CD4-positive, alpha-beta T cell (primary cell): Measurements from ENCODE around the gene TUBGCP2. TPM values are rescaled to one million over a fixed set of nuclear protein-coding genes. Genes with fewer than 3 reads are reported as not detected.

Source experiments
- ATAC-seq: fragments of 200-7000 bp; cut with Tn5 transposase; one replicate; pipeline ENCODE4 v1.10.0; 2022; ENCODE audit warnings: mild to moderate bottlenecking; ENCODE audit not compliant: poor library complexity
- CTCF ChIA-PET: fragments of 350-600 bp; sonication (Branson Sonifier 250); formaldehyde crosslinking; loops from one replicate; lab custom pipeline; 2021; ENCODE audit warnings: antibody characterized with exemption, inconsistent platforms; lab: Charles Lee
- POLR2A ChIA-PET: fragments of 350-600 bp; sonication (Branson Sonifier 250); formaldehyde crosslinking; loops from one replicate; lab custom pipeline; 2021; ENCODE audit warnings: antibody characterized with exemption, inconsistent platforms; lab: Charles Lee
- DNase-seq, 14 experiments: peaks; one replicate each; pipeline ENCODE4 v3.0.0-alpha.2; 2013 to 2020; ENCODE audit warnings: mixed read lengths in 2 of 14
- H3K27ac ChIP-seq, 2 donors: one replicate each; pipeline versions ENCODE4 v1.5.1 to v1.7.0; 2013; ENCODE audit warnings: low read length in 2 of 2, low read depth in 1 of 2, mild to moderate bottlenecking in 1 of 2
- H3K27me3 ChIP-seq, 2 experiments: 1 replicate in 1 of 2; 2 replicates in 1 of 2; pipeline versions ENCODE4 v1.6.1 to v1.7.0; 2013; ENCODE audit warnings: low read length in 2 of 2, control low read depth in 1 of 2, mild to moderate bottlenecking in 1 of 2, moderate library complexity in 1 of 2; ENCODE audit not compliant: insufficient read depth in 2 of 2, control insufficient read depth in 1 of 2
- H3K36me3 ChIP-seq: one replicate; pipeline ENCODE4 v1.6.1; 2013; ENCODE audit warnings: low read length, control low read depth; ENCODE audit not compliant: insufficient read depth
- H3K4me1 ChIP-seq: one replicate; pipeline ENCODE4 v1.6.1; 2013; ENCODE audit warnings: low read length, control low read depth; ENCODE audit not compliant: insufficient read depth
- H3K4me3 ChIP-seq: one replicate; pipeline ENCODE4 v1.5.1; 2013; ENCODE audit warnings: mild to moderate bottlenecking, low read length, moderate library complexity
- H3K9me3 ChIP-seq, 2 experiments: 1 replicate in 1 of 2; 2 replicates in 1 of 2; pipeline versions ENCODE4 v1.6.1 to v1.7.0; 2013; ENCODE audit warnings: low read length in 2 of 2, mild to moderate bottlenecking in 2 of 2, control low read depth in 1 of 2, moderate library complexity in 1 of 2; ENCODE audit not compliant: control insufficient read depth in 1 of 2, insufficient read depth in 1 of 2
- H3K27ac Mint-ChIP-seq: one replicate; pipeline ENCODE4 v1.8.0; 2020; ENCODE audit warnings: mixed read lengths
- H3K27me3 Mint-ChIP-seq: one replicate; pipeline ENCODE4 v1.8.0; 2021; ENCODE audit warnings: mixed read lengths
- H3K36me3 Mint-ChIP-seq: one replicate; pipeline ENCODE4 v1.8.0; 2021; ENCODE audit warnings: low read depth, mixed read lengths
- H3K4me1 Mint-ChIP-seq: one replicate; pipeline ENCODE4 v1.8.0; 2021; ENCODE audit warnings: low read depth, mixed read lengths
- H3K4me3 Mint-ChIP-seq: one replicate; pipeline ENCODE4 v1.8.0; 2020; ENCODE audit warnings: mild to moderate bottlenecking, mixed read lengths
- H3K9me3 Mint-ChIP-seq: one replicate; pipeline ENCODE4 v1.8.0; 2020; ENCODE audit warnings: mixed read lengths
- intact Hi-C, 2 experiments: fragments of 100-400 bp; cut with DNase I in 1 of 2; cut with micrococcal nuclease in 1 of 2; formaldehyde crosslinking; loops; one replicate each; pipeline versions ENCODE4 v1.15.1 to v1.9.0; 2023 to 2025; cut with DNase I, micrococcal nuclease
- total RNA-seq, 174 experiments: library from RNA in 2 of 174; stranded (reverse) in 2 of 174; gene quantifications; one replicate each; pipeline ENCODE4 v1.2.3 and lab custom pipeline; 2021 to 2026
- TF ChIP-seq, protein P1 (sequence below): fragments of 200-600 bp; IDR thresholded peaks from one replicate; pipeline ENCODE4 v1.8.0; 2022; ENCODE audit warnings: antibody characterized with exemption, mild to moderate bottlenecking

The TUBGCP2 gene
- total RNA-seq, 2 experiments from 2014 or later = 89.3 to 94.2 TPM

- POLR2A ChIA-PET = no interaction called here
- ATAC-seq = no peak
- Mint-ChIP-seq H3K4me1 (peaks cover 24% of the 10 kb centered on the region), H3K27me3 (peaks cover 7% of the 10 kb centered on the region), H3K4me3 (peak overlapping the region; percentile 20), H3K36me3 (peaks cover 45% of the 10 kb centered on the region), H3K9me3 (no peaks in the 10 kb centered on the region), H3K27ac (peak overlapping the region; percentile 67)
- DNase-seq = no peak
- Histone ChIP-seq H3K27me3 (no peaks in the 10 kb centered on the region), H3K27ac (no peak overlapping the region), H3K4me3 (no peak overlapping the region), H3K4me1 (peaks cover 28% of the 10 kb centered on the region), H3K9me3 (peaks cover 0 to 9% of the 10 kb centered on the region in 2 experiments), H3K36me3 (peaks cover 37% of the 10 kb centered on the region)
- CTCF ChIA-PET = no interaction called here
- intact Hi-C loops = no loop called here
- TF ChIP-seq, protein P1, sequence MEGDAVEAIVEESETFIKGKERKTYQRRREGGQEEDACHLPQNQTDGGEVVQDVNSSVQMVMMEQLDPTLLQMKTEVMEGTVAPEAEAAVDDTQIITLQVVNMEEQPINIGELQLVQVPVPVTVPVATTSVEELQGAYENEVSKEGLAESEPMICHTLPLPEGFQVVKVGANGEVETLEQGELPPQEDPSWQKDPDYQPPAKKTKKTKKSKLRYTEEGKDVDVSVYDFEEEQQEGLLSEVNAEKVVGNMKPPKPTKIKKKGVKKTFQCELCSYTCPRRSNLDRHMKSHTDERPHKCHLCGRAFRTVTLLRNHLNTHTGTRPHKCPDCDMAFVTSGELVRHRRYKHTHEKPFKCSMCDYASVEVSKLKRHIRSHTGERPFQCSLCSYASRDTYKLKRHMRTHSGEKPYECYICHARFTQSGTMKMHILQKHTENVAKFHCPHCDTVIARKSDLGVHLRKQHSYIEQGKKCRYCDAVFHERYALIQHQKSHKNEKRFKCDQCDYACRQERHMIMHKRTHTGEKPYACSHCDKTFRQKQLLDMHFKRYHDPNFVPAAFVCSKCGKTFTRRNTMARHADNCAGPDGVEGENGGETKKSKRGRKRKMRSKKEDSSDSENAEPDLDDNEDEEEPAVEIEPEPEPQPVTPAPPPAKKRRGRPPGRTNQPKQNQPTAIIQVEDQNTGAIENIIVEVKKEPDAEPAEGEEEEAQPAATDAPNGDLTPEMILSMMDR = no peak
Measured at GRCh38 chr10:133311570-133311969, 2.9 kb upstream of the TUBGCP2 start.

DNA sequence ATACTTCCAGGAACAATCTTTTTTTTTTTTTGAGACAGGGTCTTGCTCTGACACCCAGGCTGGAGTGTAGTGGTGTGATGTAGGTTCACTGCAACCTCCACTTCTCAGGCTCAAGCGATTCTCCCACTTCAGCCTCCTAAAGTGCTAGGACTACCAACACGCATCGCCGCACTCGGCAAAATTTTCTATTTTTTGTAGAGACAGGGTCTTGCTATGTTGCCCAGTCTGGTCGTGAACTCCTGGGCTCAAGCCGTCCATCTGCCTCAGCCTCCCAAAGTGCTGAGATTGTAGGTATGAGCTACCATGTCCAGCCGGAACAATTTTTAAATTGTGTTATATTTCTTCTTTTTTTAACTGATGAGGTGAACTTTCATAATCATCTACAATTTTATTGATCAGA is 2.1 kb upstream of the TUBGCP2 start:
- H3K4me3 Mint-ChIP-seq = peak overlapping the region; percentile 45
- DNase-seq = no peak

DNA sequence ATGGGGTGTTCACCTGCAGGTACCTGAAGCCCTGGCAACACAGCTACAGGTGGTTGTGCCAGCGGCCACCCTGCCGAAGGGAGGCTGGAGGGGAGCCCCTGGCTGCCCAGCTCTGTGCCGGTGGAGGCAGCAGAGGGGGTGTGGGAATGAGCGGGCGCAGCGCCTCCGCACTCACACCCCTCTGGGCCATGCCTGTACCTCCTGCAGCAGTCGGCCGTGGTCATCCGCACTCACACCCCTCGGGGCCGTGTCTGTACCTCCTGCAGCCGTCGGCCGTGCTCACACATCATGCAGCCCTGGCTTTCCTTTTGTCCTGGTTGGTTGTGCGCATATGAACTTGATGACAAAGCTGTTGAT is 1.7 kb upstream of the TUBGCP2 start:
- Mint-ChIP-seq H3K27me3 (peaks cover 7% of the 10 kb centered on the region), H3K9me3 (no peaks in the 10 kb centered on the region), H3K4me1 (peaks cover 28% of the 10 kb centered on the region), H3K27ac (peak overlapping the region; percentile 87), H3K36me3 (peaks cover 47% of the 10 kb centered on the region), H3K4me3 (peak overlapping the region; percentile 63)
- H3K9me3 ChIP-seq = peaks cover 0 to 9% of the 10 kb centered on the region in 2 experiments
- intact Hi-C loops = no loop called here
- peaks cover 45% of the 10 kb centered on the region for H3K36me3 ChIP-seq
- ChIA-PET POLR2A (no interaction called here), CTCF (no interaction called here)
- no peaks in the 10 kb centered on the region for H3K27me3 ChIP-seq
- DNase-seq = peak in 1 of 14 experiments; percentile 43
- peaks cover 29% of the 10 kb centered on the region for H3K4me1 ChIP-seq
- no peak overlapping the region for H3K4me3 ChIP-seq
- TF ChIP-seq, protein P1 = no peak
- H3K27ac ChIP-seq = no peak overlapping the region
- no peak for ATAC-seq

More for the DNA sequence above, 2.1 kb upstream of the TUBGCP2 start:
- ChIA-PET POLR2A (no interaction called here), CTCF (no interaction called here)
- Histone ChIP-seq H3K4me3 (no peak overlapping the region), H3K4me1 (peaks cover 28% of the 10 kb centered on the region), H3K27ac (no peak overlapping the region), H3K36me3 (peaks cover 42% of the 10 kb centered on the region), H3K9me3 (peaks cover 0 to 9% of the 10 kb centered on the region in 2 experiments), H3K27me3 (no peaks in the 10 kb centered on the region)
- Mint-ChIP-seq H3K27me3 (peaks cover 7% of the 10 kb centered on the region), H3K9me3 (no peaks in the 10 kb centered on the region), H3K27ac (peak overlapping the region; percentile 67), H3K36me3 (peaks cover 45% of the 10 kb centered on the region), H3K4me1 (peaks cover 24% of the 10 kb centered on the region)
- TF ChIP-seq, protein P1 = no peak
- no peak for ATAC-seq
- intact Hi-C loops = no loop called here
